Cardiac muscle cell (in vitro differentiated cells and primary cell): ENCODE measurements around the gene RAPGEF1. TPM values are rescaled to one million over a fixed set of nuclear protein-coding genes. Genes with fewer than 3 reads are reported as not detected.
A peak's percentile ranks its signal among the peaks of the same experiment; 100 is the strongest.

Experiments used
- DNase-seq, 2 donors: peaks; one replicate each; pipeline versions ENCODE4 v3.0.0 to v3.0.0-alpha.2; 2010 to 2017; ENCODE audit warnings: low read depth in 1 of 2, low spot score in 1 of 2
- H3K27ac ChIP-seq: fragments of 200-600 bp; sonication (generic); 2 replicates; pipeline ENCODE4 v1.5.1; 2016
- H3K27me3 ChIP-seq: fragments of 200-600 bp; sonication (generic); 2 replicates; pipeline ENCODE4 v1.6.0; 2016; ENCODE audit warnings: control low read depth
- H3K36me3 ChIP-seq: fragments of 200-600 bp; sonication (generic); 2 replicates; pipeline ENCODE4 v1.5.1; 2016; ENCODE audit warnings: control low read depth
- H3K4me1 ChIP-seq: fragments of 200-600 bp; sonication (generic); 2 replicates; pipeline ENCODE4 v1.8.1; 2017; ENCODE audit warnings: low read depth, mild to moderate bottlenecking, mixed run types
- H3K4me3 ChIP-seq: fragments of 200-600 bp; sonication (generic); 2 replicates; pipeline ENCODE4 v1.5.1; 2016; ENCODE audit warnings: mild to moderate bottlenecking
- H3K9me3 ChIP-seq: fragments of 200-600 bp; sonication (generic); 2 replicates; pipeline ENCODE4 v1.5.1; 2017; ENCODE audit warnings: low read depth, mild to moderate bottlenecking, control low read depth
- CTCF ChIP-seq: IDR thresholded peaks from 2 replicates; pipeline ENCODE4 v1.5.1; 2012; ENCODE audit warnings: low read depth, mild to moderate bottlenecking, low read length
- polyA plus RNA-seq: library from polyadenylated mRNA; unstranded; fragments of >200 nt; fragmentation: Nextera tagmentation; extraction: Ambion mirVana; gene quantifications from 2 replicates; pipeline ENCODE4 v1.2.1, GENCODE V29; 2016
- total RNA-seq: library from RNA; depleted of rRNA; stranded (reverse); fragments of >200 nt; gene quantifications from 2 replicates; pipeline ENCODE4 v1.2.3, GENCODE V29; 2016

RAPGEF1 gene
- total and polyA plus RNA-seq, 2 experiments from 2014 or later = 42.1 to 51.1 TPM

- DNase-seq = peak; percentile 73 to 88
- H3K9me3 ChIP-seq = no peaks in the 10 kb centered on the region
- H3K4me1 ChIP-seq = peaks cover 38% of the 10 kb centered on the region
- H3K27me3 ChIP-seq = no peaks in the 10 kb centered on the region
- no peak for TF ChIP-seq CTCF
- H3K36me3 ChIP-seq = no peaks in the 10 kb centered on the region
- H3K4me3 ChIP-seq = no peak overlapping the region
- peak overlapping the region; percentile 92 for H3K27ac ChIP-seq
These were observed 61.3 kb downstream of the RAPGEF1 start for GRCh38 chr9:131678499-131679111.

GRCh38 chr9:131677444-131678180 lies 62.3 kb downstream of the RAPGEF1 start:
- peak; percentile 45 to 64 for DNase-seq
- no peak for TF ChIP-seq CTCF
- no peaks in the 10 kb centered on the region for H3K9me3 ChIP-seq
- peak overlapping the region; percentile 92 for H3K27ac ChIP-seq
- H3K4me3 ChIP-seq = no peak overlapping the region
- no peaks in the 10 kb centered on the region for H3K27me3 ChIP-seq
- H3K36me3 ChIP-seq = no peaks in the 10 kb centered on the region
- H3K4me1 ChIP-seq = peaks cover 38% of the 10 kb centered on the region

DNA sequence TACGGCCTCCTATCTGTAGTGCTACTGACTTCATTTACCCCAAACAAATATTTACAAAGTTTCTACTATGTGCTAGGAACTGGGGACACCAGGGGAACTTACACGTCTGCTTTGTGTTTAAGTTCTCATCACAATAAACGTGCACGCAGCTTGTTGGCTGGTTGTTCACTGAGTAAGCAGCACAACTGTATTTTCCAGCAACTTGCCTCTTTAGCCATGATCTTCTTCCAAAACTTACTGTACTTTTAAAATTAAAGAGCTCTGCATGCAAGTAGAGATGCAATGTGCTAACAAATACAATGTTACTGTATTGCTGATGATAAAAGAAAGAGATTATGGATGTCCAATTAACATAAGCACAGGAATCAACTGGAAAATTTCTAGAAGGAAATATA lies 62.8 kb downstream of the RAPGEF1 start:
- TF ChIP-seq CTCF = no peak
- no peaks in the 10 kb centered on the region for H3K9me3 ChIP-seq
- DNase-seq = peak in 1 of 2 donors; percentile 44
- no peaks in the 10 kb centered on the region for H3K27me3 ChIP-seq
- H3K4me1 ChIP-seq = peaks cover 38% of the 10 kb centered on the region
- H3K4me3 ChIP-seq = no peak overlapping the region
- H3K27ac ChIP-seq = peak overlapping the region; percentile 92
- no peaks in the 10 kb centered on the region for H3K36me3 ChIP-seq

GRCh38 chr9:131676431-131676972 lies 63.4 kb downstream of the RAPGEF1 start:
- no peak overlapping the region for H3K4me3 ChIP-seq
- H3K27ac ChIP-seq = peak overlapping the region; percentile 92
- H3K27me3 ChIP-seq = no peaks in the 10 kb centered on the region
- no peaks in the 10 kb centered on the region for H3K36me3 ChIP-seq
- peaks cover 38% of the 10 kb centered on the region for H3K4me1 ChIP-seq
- no peak for DNase-seq
- no peak for TF ChIP-seq CTCF
- H3K9me3 ChIP-seq = no peaks in the 10 kb centered on the region

- peaks cover 43% of the 10 kb centered on the region for H3K4me1 ChIP-seq
- H3K9me3 ChIP-seq = no peaks in the 10 kb centered on the region
- no peak for DNase-seq
- H3K36me3 ChIP-seq = no peaks in the 10 kb centered on the region
- no peak overlapping the region for H3K27ac ChIP-seq
- TF ChIP-seq CTCF = no peak
- H3K4me3 ChIP-seq = no peak overlapping the region
- H3K27me3 ChIP-seq = no peaks in the 10 kb centered on the region
These were observed 64.3 kb downstream of the RAPGEF1 start for GRCh38 chr9:131675437-131676022.
